HCT116 (cell line): ENCODE results near the gene SLC25A33. TPM values are rescaled to one million over a fixed set of nuclear protein-coding genes. Genes with fewer than 3 reads are reported as not detected.
A peak's percentile ranks its signal among the peaks of the same experiment; 100 is the strongest.

ENCODE experiments used
- ATAC-seq: fragments of 200-7000 bp; cut with Tn5 transposase; 2 replicates; pipeline ENCODE4 v1.9.1; 2020; ENCODE audit warnings: mild to moderate bottlenecking, moderate library complexity
- BruUV-seq: library from RNA; stranded (reverse); fragments of 400-500 nt; replicated peaks from 2 replicates; lab custom pipeline; 2021; lab: Mats Ljungman, UMichigan
- CTCF ChIA-PET: fragments of 300-600 bp; sonication (Branson Sonifier 250); formaldehyde crosslinking; loops from one replicate; lab custom pipeline; 2021; ENCODE audit warnings: antibody characterized with exemption; lab: Charles Lee
- POLR2A ChIA-PET: fragments of 300-600, 350-600 bp; sonication (Branson Sonifier 250); formaldehyde crosslinking; loops from one replicate; lab custom pipeline; 2021; ENCODE audit warnings: antibody characterized with exemption; lab: Charles Lee
- RAD21 ChIA-PET, 2 experiments: fragments of 300-600 bp; sonication (Branson Sonifier 250); formaldehyde crosslinking; loops; one replicate each; lab custom pipeline; 2023; ENCODE audit warnings: low total read pairs in 2 of 2; ENCODE audit not compliant: uncharacterized antibody in 2 of 2, unreplicated experiment in 2 of 2, low non-redundant PET in 1 of 2; lab: Charles Lee
- DNase-seq: peaks from one replicate; pipeline ENCODE4 v3.0.0-alpha.2; 2010; ENCODE audit warnings: low read depth, low spot score
- H2AFZ ChIP-seq: fragments of 200-600 bp; shearing (Covaris generic), sonication (generic); 2 replicates; pipeline ENCODE4 v1.6.1; 2017; ENCODE audit warnings: low read depth, mixed run types, mixed read lengths, antibody characterized with exemption, low read length; ENCODE audit not compliant: poor library complexity, severe bottlenecking
- H3K27ac ChIP-seq: 2 replicates; pipeline ENCODE4 v1.5.1; 2012; ENCODE audit warnings: low read depth, low read length
- H3K27me3 ChIP-seq: fragments of 200-600 bp; sonication (generic); 2 replicates; pipeline ENCODE4 v1.6.1; 2016; ENCODE audit warnings: mixed run types, low read length, mixed read lengths; ENCODE audit not compliant: insufficient read depth
- H3K36me3 ChIP-seq, 2 experiments: fragments of 200-500 bp in 1 of 2; fragments of 200-600 bp in 1 of 2; sonication (Bioruptor generic) in 1 of 2; sonication (generic) in 1 of 2; 2 replicates each; pipeline versions ENCODE4 v1.5.1 to v1.6.1; 2014 to 2016; ENCODE audit warnings: low read length in 2 of 2, inconsistent platforms in 1 of 2, mixed read lengths in 1 of 2, mixed run types in 1 of 2; ENCODE audit not compliant: insufficient read depth in 2 of 2, control insufficient read depth in 1 of 2
- H3K4me1 ChIP-seq, 2 experiments: fragments of 200-600 bp in 1 of 2; sonication (generic) in 1 of 2; 2 replicates each; pipeline versions ENCODE4 v1.5.1 to v1.6.1; 2012 to 2017; ENCODE audit warnings: low read length in 2 of 2, inconsistent platforms in 1 of 2, mild to moderate bottlenecking in 1 of 2, mixed read lengths in 1 of 2, mixed run types in 1 of 2, moderate library complexity in 1 of 2; ENCODE audit not compliant: insufficient read depth in 2 of 2, control insufficient read depth in 1 of 2
- H3K4me2 ChIP-seq: fragments of 200-600 bp; sonication (generic); 2 replicates; pipeline ENCODE4 v1.6.1; 2017; ENCODE audit warnings: mixed run types, low read length, mixed read lengths
- H3K4me3 ChIP-seq, 2 experiments: fragments of 200-600 bp in 1 of 2; sonication (generic) in 1 of 2; replicated peaks in 1 of 2; 2 replicates each; pipeline ENCODE4 v1.5.1; 2011 to 2016; ENCODE audit warnings: low read length in 2 of 2, control low read depth in 1 of 2, low read depth in 1 of 2, mild to moderate bottlenecking in 1 of 2, mixed read lengths in 1 of 2, mixed run types in 1 of 2
- H3K79me2 ChIP-seq: fragments of 200-600 bp; sonication (generic); 2 replicates; pipeline ENCODE4 v1.6.1; 2017; ENCODE audit warnings: mild to moderate bottlenecking, mixed run types, low read length, moderate library complexity, mixed read lengths; ENCODE audit not compliant: insufficient read depth
- H3K9ac ChIP-seq: fragments of 200-600 bp; sonication (generic); 2 replicates; pipeline ENCODE4 v1.6.1; 2016; ENCODE audit warnings: low read length, mixed read lengths
- H3K9me2 ChIP-seq: fragments of 200-600 bp; sonication (generic), shearing (Covaris generic); 2 replicates; pipeline ENCODE4 v1.6.1; 2017; ENCODE audit warnings: mixed run types, mild to moderate bottlenecking, moderate library complexity; ENCODE audit not compliant: insufficient read depth
- H3K9me3 ChIP-seq, 2 experiments: fragments of 200-500 bp in 1 of 2; fragments of 200-600 bp in 1 of 2; sonication (Bioruptor generic) in 1 of 2; sonication (generic) in 1 of 2; 2 replicates each; pipeline ENCODE4 v1.6.1; 2014 to 2017; ENCODE audit warnings: low read length in 2 of 2, mixed read lengths in 2 of 2, inconsistent platforms in 1 of 2, low read depth in 1 of 2, mild to moderate bottlenecking in 1 of 2, mixed run types in 1 of 2, moderate library complexity in 1 of 2; ENCODE audit not compliant: control insufficient read depth in 1 of 2, insufficient read depth in 1 of 2
- H4K20me1 ChIP-seq: fragments of 200-600 bp; sonication (generic), shearing (Covaris generic); 2 replicates; pipeline ENCODE4 v1.6.1; 2017; ENCODE audit warnings: mixed run types, mild to moderate bottlenecking, moderate library complexity; ENCODE audit not compliant: insufficient read depth
- CEBPB ChIP-seq: IDR thresholded peaks from 2 replicates; pipeline ENCODE4 v1.6.1; 2012; ENCODE audit warnings: low read depth
- EZH2phosphoT487 ChIP-seq: fragments of 200-600 bp; IDR thresholded peaks from 2 replicates; pipeline ENCODE4 v1.6.1; 2018; ENCODE audit warnings: antibody characterized with exemption, borderline replicate concordance
- POLR2A ChIP-seq: IDR thresholded peaks from 2 replicates; pipeline ENCODE4 v1.7.0; 2011; ENCODE audit warnings: borderline replicate concordance; ENCODE audit not compliant: insufficient read depth, insufficient read length; ENCODE audit errors: extremely low read depth
- POLR2AphosphoS5 ChIP-seq: IDR thresholded peaks from 2 replicates; pipeline ENCODE4 v1.6.1; 2011; ENCODE audit warnings: mild to moderate bottlenecking, low read depth, low read length, moderate library complexity
- RAD21 ChIP-seq: IDR thresholded peaks from 2 replicates; pipeline ENCODE4 v1.6.1; 2012; ENCODE audit warnings: low read depth, mild to moderate bottlenecking
- SIN3A ChIP-seq: IDR thresholded peaks from 2 replicates; pipeline ENCODE4 v1.6.1; 2012; ENCODE audit warnings: low read depth
- SRF ChIP-seq: IDR thresholded peaks from 2 replicates; pipeline ENCODE4 v1.6.1; 2012; ENCODE audit warnings: low read depth
- YY1 ChIP-seq: IDR thresholded peaks from 2 replicates; pipeline ENCODE4 v1.6.1; 2011; ENCODE audit warnings: low read length, low read depth, moderate library complexity, mild to moderate bottlenecking; ENCODE audit not compliant: insufficient replicate concordance; ENCODE audit errors: extremely low read depth
- ZNF274 ChIP-seq: fragments of 200-500 bp; sonication (Bioruptor generic); IDR thresholded peaks from 2 replicates; pipeline ENCODE4 v1.6.1; 2014; ENCODE audit warnings: mild to moderate bottlenecking, low read depth, low read length, inconsistent platforms
- intact Hi-C: fragments of 100-400 bp; cut with micrococcal nuclease; formaldehyde crosslinking; loops from 2 replicates; pipeline ENCODE4 v1.10.0; 2022
- total RNA-seq: library from RNA; stranded (reverse); gene quantifications from one replicate; pipeline ENCODE4 v1.2.1, GENCODE V29; 2021; ENCODE audit not compliant: unreplicated experiment
- TF ChIP-seq, protein P1 (sequence below): IDR thresholded peaks from 2 replicates; pipeline ENCODE4 v1.6.1; 2012
- TF ChIP-seq, protein P2 (sequence below), 3 experiments: fragments of 200-600 bp in 1 of 3; sonication (generic) in 1 of 3; IDR thresholded peaks in 2 of 3; conservative IDR thresholded peaks in 1 of 3; 2 replicates each; pipeline ENCODE4 v1.5.1; 2012 to 2017; ENCODE audit warnings: low read depth in 2 of 3, low read length in 2 of 3, antibody characterized with exemption in 1 of 3, borderline replicate concordance in 1 of 3, control low read depth in 1 of 3, mild to moderate bottlenecking in 1 of 3, mixed read lengths in 1 of 3, mixed run types in 1 of 3, moderate library complexity in 1 of 3; ENCODE audit not compliant: insufficient read depth in 1 of 3

Gene SLC25A33
- total RNA-seq, 1 experiment from 2014 or later, result 9.8 TPM

DNA sequence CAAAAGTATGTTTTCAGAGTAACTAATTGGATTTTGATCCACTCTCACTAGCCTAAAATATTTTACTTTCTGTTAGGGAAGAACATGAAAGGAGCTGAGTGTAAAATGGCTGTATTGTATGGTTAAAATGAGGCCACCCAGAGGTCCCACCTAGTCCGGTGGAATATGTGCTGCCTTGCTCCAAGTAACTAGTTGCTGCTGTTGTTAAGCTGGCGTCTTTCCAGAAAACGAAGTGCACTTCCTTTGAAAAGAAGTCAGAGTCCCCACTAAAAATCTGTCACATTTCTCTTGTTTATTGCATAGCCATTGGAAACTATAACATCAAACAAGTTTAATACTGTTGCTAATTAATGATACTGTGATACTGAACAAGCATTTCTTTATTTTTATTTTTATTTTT, 3.2 kb downstream of the SLC25A33 start:
- POLR2A ChIA-PET, result no interaction called here
- H3K4me2 ChIP-seq, result 0 out of 2 replicates have a peak overlapping the region, but pooled peaks have one; percentile 3
- no peak overlapping the region for H3K9ac ChIP-seq

More for the DNA sequence above, 3.2 kb downstream of the SLC25A33 start:
- H3K4me1 ChIP-seq, result peaks cover 23 to 45% of the 10 kb centered on the region in 2 experiments
- no peak overlapping the region for H3K4me3 ChIP-seq
- no peaks in the 10 kb centered on the region; a peak in 1 of 4 replicates for H3K36me3 ChIP-seq
- H4K20me1 ChIP-seq, result peaks cover 4% of the 10 kb centered on the region; the same call in 1 of the 2 replicates
- BruUV-seq, result no TSS peak
- no peaks in the 10 kb centered on the region for H3K9me2 ChIP-seq
- H3K27me3 ChIP-seq, result no peaks in the 10 kb centered on the region
- ATAC-seq, result no peak
- TF ChIP-seq POLR2A, result no peak
- no peak for TF ChIP-seq CEBPB
- TF ChIP-seq, protein P1, sequence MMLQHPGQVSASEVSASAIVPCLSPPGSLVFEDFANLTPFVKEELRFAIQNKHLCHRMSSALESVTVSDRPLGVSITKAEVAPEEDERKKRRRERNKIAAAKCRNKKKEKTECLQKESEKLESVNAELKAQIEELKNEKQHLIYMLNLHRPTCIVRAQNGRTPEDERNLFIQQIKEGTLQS, result no peak
- no peak for TF ChIP-seq POLR2AphosphoS5
- TF ChIP-seq EZH2phosphoT487, result no peak
- TF ChIP-seq RAD21, result no peak
- TF ChIP-seq ZNF274, result no peak
- TF ChIP-seq, protein P2, sequence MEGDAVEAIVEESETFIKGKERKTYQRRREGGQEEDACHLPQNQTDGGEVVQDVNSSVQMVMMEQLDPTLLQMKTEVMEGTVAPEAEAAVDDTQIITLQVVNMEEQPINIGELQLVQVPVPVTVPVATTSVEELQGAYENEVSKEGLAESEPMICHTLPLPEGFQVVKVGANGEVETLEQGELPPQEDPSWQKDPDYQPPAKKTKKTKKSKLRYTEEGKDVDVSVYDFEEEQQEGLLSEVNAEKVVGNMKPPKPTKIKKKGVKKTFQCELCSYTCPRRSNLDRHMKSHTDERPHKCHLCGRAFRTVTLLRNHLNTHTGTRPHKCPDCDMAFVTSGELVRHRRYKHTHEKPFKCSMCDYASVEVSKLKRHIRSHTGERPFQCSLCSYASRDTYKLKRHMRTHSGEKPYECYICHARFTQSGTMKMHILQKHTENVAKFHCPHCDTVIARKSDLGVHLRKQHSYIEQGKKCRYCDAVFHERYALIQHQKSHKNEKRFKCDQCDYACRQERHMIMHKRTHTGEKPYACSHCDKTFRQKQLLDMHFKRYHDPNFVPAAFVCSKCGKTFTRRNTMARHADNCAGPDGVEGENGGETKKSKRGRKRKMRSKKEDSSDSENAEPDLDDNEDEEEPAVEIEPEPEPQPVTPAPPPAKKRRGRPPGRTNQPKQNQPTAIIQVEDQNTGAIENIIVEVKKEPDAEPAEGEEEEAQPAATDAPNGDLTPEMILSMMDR (IDR thresholded peaks at IDR 0.05 in 2 of 3, conservative IDR thresholded peaks at IDR 0.05 in 1 of 3; ENCODE audit: borderline replicate concordance in 1 of 3, insufficient read depth in 1 of 3, low read depth in 2 of 3, low read length in 2 of 3), result no peak
- no peak for TF ChIP-seq YY1
- TF ChIP-seq SRF, result no peak
- no peak for TF ChIP-seq SIN3A
- TF ChIP-seq, all 23 proteins: peak for 0
- DNase-seq, result no peak
- ChIA-PET RAD21 (no interaction called here), CTCF (interaction anchor here (1.1 kb wide), 1 partner anchor 276 kb away, joined by 3 read pairs; no protein-coding TSS in a partner anchor)
- H2AFZ ChIP-seq, result no peak overlapping the region
- no peaks in the 10 kb centered on the region for H3K9me3 ChIP-seq
- intact Hi-C loops, result no loop called here
- H3K79me2 ChIP-seq, result peaks cover 74% of the 10 kb centered on the region
- H3K27ac ChIP-seq, result 0 out of 2 replicates have a peak overlapping the region, but pooled peaks have one; percentile 22
